Activated B cell treated with CpG ODN at 0.5 μM for 24 hours (primary cell): ENCODE measurements around the gene MTA2. TPM values are rescaled to one million over a fixed set of nuclear protein-coding genes. Genes with fewer than 3 reads are reported as not detected.
A peak's percentile ranks its signal among the peaks of the same experiment; 100 is the strongest.

Experiments
- ATAC-seq: fragments of 200-7000 bp; cut with Tn5 transposase; one replicate; pipeline ENCODE4 v1.10.0; 2021; ENCODE audit warnings: low read depth, mild to moderate bottlenecking, moderate library complexity
- CTCF ChIA-PET: fragments of 350-600 bp; sonication (Branson Sonifier 250); formaldehyde crosslinking; loops from one replicate; lab custom pipeline; 2021; ENCODE audit warnings: antibody characterized with exemption; lab: Charles Lee
- POLR2A ChIA-PET: fragments of 350-600 bp; sonication (Branson Sonifier 250); formaldehyde crosslinking; loops from one replicate; lab custom pipeline; 2021; ENCODE audit warnings: antibody characterized with exemption; lab: Charles Lee
- DNase-seq: peaks from one replicate; pipeline ENCODE4 v3.0.0; 2022
- H3K27ac Mint-ChIP-seq: one replicate; pipeline ENCODE4 v1.8.0; 2020; ENCODE audit warnings: mixed read lengths
- H3K27me3 Mint-ChIP-seq: one replicate; pipeline ENCODE4 v1.8.0; 2021; ENCODE audit warnings: mixed read lengths
- H3K36me3 Mint-ChIP-seq: one replicate; pipeline ENCODE4 v1.8.0; 2021; ENCODE audit warnings: low read depth, mixed read lengths
- H3K4me1 Mint-ChIP-seq: one replicate; pipeline ENCODE4 v1.8.0; 2021; ENCODE audit warnings: mixed read lengths
- H3K4me3 Mint-ChIP-seq: one replicate; pipeline ENCODE4 v1.8.0; 2020; ENCODE audit warnings: mild to moderate bottlenecking, mixed read lengths
- H3K9me3 Mint-ChIP-seq: one replicate; pipeline ENCODE4 v1.8.0; 2020; ENCODE audit warnings: mixed read lengths
- CTCF ChIP-seq: fragments of 200-600 bp; IDR thresholded peaks from one replicate; pipeline ENCODE4 v1.8.0; 2022; ENCODE audit warnings: antibody characterized with exemption, mild to moderate bottlenecking
- intact Hi-C: fragments of 100-400 bp; cut with micrococcal nuclease; formaldehyde crosslinking; loops from one replicate; pipeline ENCODE4 v1.15.1; 2024
- total RNA-seq: library from RNA; stranded (reverse); gene quantifications from 2 replicates; pipeline ENCODE4 v1.2.3, GENCODE V29; 2022

MTA2 gene
- total RNA-seq, 1 donor from 2014 or later: 175 TPM

GRCh38 chr11:62547691-62548281 is 53.9 kb downstream of the MTA2 start:
- CTCF ChIA-PET: interaction anchor here (0.9 to 11.6 kb wide), 2 partner anchors 9 to 125 kb away, joined by 3 to 159 read pairs; no protein-coding TSS in a partner anchor
- H3K4me3 Mint-ChIP-seq: peak overlapping the region; percentile 81
- POLR2A ChIA-PET: interaction anchor here (1.0 to 7.5 kb wide), 5 partner anchors 8 to 733 kb away, joined by 5 to 73 read pairs (median 12); partner anchors contain the start of genes EEF1G and TUT1
- ATAC-seq: no peak
- no peaks in the 10 kb centered on the region for H3K27me3 Mint-ChIP-seq
- DNase-seq: no peak
- no peak for TF ChIP-seq CTCF
- H3K27ac Mint-ChIP-seq: peak overlapping the region; percentile 56
- no peaks in the 10 kb centered on the region for H3K9me3 Mint-ChIP-seq
- intact Hi-C loops: no loop called here
- H3K36me3 Mint-ChIP-seq: peaks cover 10% of the 10 kb centered on the region
- peaks cover 64% of the 10 kb centered on the region for H3K4me1 Mint-ChIP-seq

DNA sequence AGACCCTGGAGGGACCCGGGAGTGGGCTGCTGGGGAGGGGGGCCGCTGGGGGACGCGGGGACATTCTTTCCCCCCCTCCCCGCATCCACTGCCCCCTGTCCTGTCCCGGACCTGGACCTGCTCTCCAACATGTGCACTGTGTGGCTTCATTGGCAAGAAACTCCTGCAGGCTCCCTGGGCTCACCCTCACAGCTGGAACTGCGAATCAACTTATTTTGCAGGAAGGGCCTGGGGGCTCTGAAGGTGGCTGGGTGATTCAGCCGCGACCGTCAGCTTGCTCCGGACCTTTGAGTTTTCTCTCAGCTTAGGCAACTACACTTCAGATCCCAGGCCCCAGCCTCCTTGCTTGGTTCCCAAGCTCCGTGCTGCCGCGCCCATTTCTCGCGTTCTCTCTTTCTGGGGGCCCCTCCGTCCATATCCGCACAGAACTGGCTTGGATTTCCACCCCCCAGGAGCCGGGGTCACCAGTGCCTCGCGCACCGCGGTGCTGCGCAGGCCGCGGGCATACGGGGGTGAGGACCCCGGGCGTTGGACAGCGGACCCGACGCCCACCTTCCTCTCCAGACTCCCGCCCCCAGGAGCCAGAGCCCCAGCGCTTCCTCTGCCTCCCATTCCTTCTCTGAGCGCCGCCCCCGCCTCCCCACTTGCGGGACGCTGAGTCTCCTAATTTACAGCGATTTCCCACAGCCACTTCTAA is 54.6 kb downstream of the MTA2 start:
- POLR2A ChIA-PET: interaction anchor here (0.6 to 7.5 kb wide), 12 partner anchors 8 to 732 kb away, joined by 3 to 73 read pairs (median 5); partner anchors contain the start of genes EEF1G, GANAB and TUT1
- Mint-ChIP-seq H3K4me3 (peak overlapping the region; percentile 81), H3K4me1 (peaks cover 64% of the 10 kb centered on the region), H3K9me3 (no peaks in the 10 kb centered on the region), H3K36me3 (peaks cover 10% of the 10 kb centered on the region), H3K27ac (peak overlapping the region; percentile 65), H3K27me3 (no peaks in the 10 kb centered on the region)
- CTCF ChIA-PET: interaction anchor here (0.5 to 11.6 kb wide), 5 partner anchors 8 to 131 kb away, joined by 3 to 159 read pairs (median 3); no protein-coding TSS in a partner anchor
- intact Hi-C loops: loop anchor here (1.0 kb wide), 1 partner anchor 8 kb away; no protein-coding TSS in a partner anchor
- no peak for DNase-seq
- no peak for TF ChIP-seq CTCF
- no peak for ATAC-seq

GRCh38 chr11:62546244-62546928 is 55.3 kb downstream of the MTA2 start, which contains the start of gene AHNAK:
AHNAK (minus strand) TSS chr11:62546806; CDS start chr11:62536098, 10,708 bp downstream.
- Mint-ChIP-seq H3K36me3 (peaks cover 8% of the 10 kb centered on the region), H3K27me3 (no peaks in the 10 kb centered on the region), H3K4me3 (peak within 1 kb of the TSS; percentile 95), H3K9me3 (no peaks in the 10 kb centered on the region), H3K27ac (peak within 1 kb of the TSS; percentile 97), H3K4me1 (peaks cover 64% of the 10 kb centered on the region)
- POLR2A ChIA-PET: interaction anchor here (0.6 to 7.5 kb wide), 13 partner anchors 9 to 731 kb away, joined by 3 to 73 read pairs (median 5); partner anchors contain the start of genes EEF1G, GANAB and TUT1
- TF ChIP-seq CTCF: no peak
- intact Hi-C loops: loop anchor here (1.0 kb wide), 1 partner anchor 9 kb away; no protein-coding TSS in a partner anchor
- ATAC-seq: peak; percentile 56
- CTCF ChIA-PET: interaction anchor here (0.5 to 11.6 kb wide), 5 partner anchors 9 to 131 kb away, joined by 3 to 159 read pairs (median 3); no protein-coding TSS in a partner anchor
- peak; percentile 84 for DNase-seq

DNA sequence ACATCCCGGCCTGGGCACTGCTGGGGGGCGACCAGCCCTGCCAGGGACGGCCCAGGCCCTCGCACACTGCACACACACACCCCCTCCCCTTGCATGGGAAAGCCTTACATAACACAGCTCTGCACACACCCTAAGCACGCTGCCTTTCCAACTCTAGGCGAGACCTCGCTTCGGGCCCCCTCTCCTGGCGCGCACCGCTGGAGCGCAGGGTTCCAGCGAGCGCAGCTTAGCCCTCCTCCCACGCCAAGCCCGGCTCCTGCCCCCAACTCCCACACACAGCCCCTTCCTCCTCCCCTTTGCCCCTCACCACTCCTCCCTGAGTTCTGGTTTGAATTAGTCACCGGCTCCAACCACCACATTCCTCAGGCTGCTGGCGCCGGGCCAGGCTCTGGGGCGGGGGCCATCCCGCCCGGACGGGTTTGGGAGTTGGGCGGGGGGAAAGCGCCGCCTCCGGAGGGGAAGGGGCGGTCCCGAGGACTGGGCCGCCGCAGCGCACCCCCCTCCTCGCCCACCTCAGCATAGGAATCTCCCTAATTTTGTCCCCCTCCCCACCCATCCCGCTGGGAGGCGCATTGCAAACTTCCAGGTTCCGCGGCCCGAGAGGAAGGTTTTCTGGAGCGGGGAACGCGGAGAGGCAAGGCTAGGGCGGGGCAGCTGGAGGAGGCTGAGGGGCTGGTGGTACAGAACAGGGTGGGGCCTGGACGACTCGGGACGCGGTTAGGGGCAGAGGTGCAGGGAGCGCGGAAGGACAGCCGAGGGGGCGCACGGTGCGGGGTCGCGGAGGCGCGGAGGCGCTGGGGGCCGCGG is 56.0 kb downstream of the MTA2 start:
- peaks cover 8% of the 10 kb centered on the region for H3K36me3 Mint-ChIP-seq
- CTCF ChIA-PET: interaction anchor here (0.6 to 11.6 kb wide), 4 partner anchors 11 to 122 kb away, joined by 3 to 192 read pairs (median 83); partner anchors contain the start of gene TUT1
- no peak for TF ChIP-seq CTCF
- peak overlapping the region; percentile 95 for H3K4me3 Mint-ChIP-seq
- H3K27ac Mint-ChIP-seq: peak overlapping the region; percentile 97
- DNase-seq: peak; percentile 58
- H3K9me3 Mint-ChIP-seq: no peaks in the 10 kb centered on the region
- no peaks in the 10 kb centered on the region for H3K27me3 Mint-ChIP-seq
- POLR2A ChIA-PET: interaction anchor here (0.7 to 10.1 kb wide), 11 partner anchors 7 to 311 kb away, joined by 3 to 183 read pairs (median 18); partner anchors contain the start of genes EEF1G, HNRNPUL2 and TUT1
- ATAC-seq: peak; percentile 15
- H3K4me1 Mint-ChIP-seq: peaks cover 64% of the 10 kb centered on the region
- intact Hi-C loops: loop anchor here (1.0 kb wide), 1 partner anchor 10 kb away; no protein-coding TSS in a partner anchor
